Measurements from ENCODE around the gene PLA2G4E. TPM values are rescaled to one million over a fixed set of nuclear protein-coding genes. Genes with fewer than 3 reads are reported as not detected.

The PLA2G4E gene
- total RNA-seq, 1 experiment from 2014 or later, result not detected

GRCh38 chr15:41981371-41982132 is 39.3 kb downstream of the PLA2G4E start:
- Histone ChIP-seq H3K4me3 (ENCODE audit: low read depth in 2 of 2, low read length in 2 of 2) (no peak overlapping the region), H3K36me3 (ENCODE audit: control insufficient read depth, insufficient read depth, low read length) (no peaks in the 10 kb centered on the region), H3K9me3 (ENCODE audit: control insufficient read depth, insufficient read depth, low read depth, low read length) (no peaks in the 10 kb centered on the region), H3K27ac (ENCODE audit: low read length) (no peak overlapping the region), H3K27me3 (ENCODE audit: control insufficient read depth, insufficient read depth, low read length) (no peaks in the 10 kb centered on the region), H3K4me1 (ENCODE audit: control insufficient read depth, insufficient read depth, low read length) (no peaks in the 10 kb centered on the region)
- in situ Hi-C loops (cut with HindIII; ENCODE audit: low pct_unique_long_range_greater_than_20kb, low sequenced_read_pairs) (no loop called here), intact Hi-C loops (cut with micrococcal nuclease; ENCODE audit: unreplicated experiment) (no loop called here)
- no TSS peak for BruUV-seq (replicated peaks)
- no peak for ATAC-seq
- ChIA-PET CTCF (no interaction called here), POLR2A (no interaction called here)
- no peak for DNase-seq (ENCODE audit: low read depth, low spot score)
- no peak for TF ChIP-seq SIN3A (IDR thresholded peaks at IDR 0.05; ENCODE audit: borderline replicate concordance, insufficient read depth, low read depth, low read length)
- no peak for TF ChIP-seq REST (IDR thresholded peaks at IDR 0.05; ENCODE audit: insufficient read depth in 1 of 2, low read depth in 2 of 2, low read length in 1 of 2)
- TF ChIP-seq CTCF (IDR thresholded peaks at IDR 0.05), result no peak
- no peak for TF ChIP-seq TCF7L2 (IDR thresholded peaks at IDR 0.05; ENCODE audit: low read depth, low read length)
- TF ChIP-seq POLR2AphosphoS5 (IDR thresholded peaks at IDR 0.05; ENCODE audit: low read depth, low read length), result no peak

GRCh38 chr15:41980654-41981323 is 40.1 kb downstream of the PLA2G4E start:
- H3K4me1 ChIP-seq (ENCODE audit: control insufficient read depth, insufficient read depth, low read length), result no peaks in the 10 kb centered on the region
- no peaks in the 10 kb centered on the region for H3K36me3 ChIP-seq (ENCODE audit: control insufficient read depth, insufficient read depth, low read length)
- DNase-seq (ENCODE audit: low read depth, low spot score), result no peak
- H3K4me3 ChIP-seq (ENCODE audit: low read depth in 2 of 2, low read length in 2 of 2), result no peak overlapping the region
- H3K9me3 ChIP-seq (ENCODE audit: control insufficient read depth, insufficient read depth, low read depth, low read length), result no peaks in the 10 kb centered on the region
- no peak for TF ChIP-seq TCF7L2 (IDR thresholded peaks at IDR 0.05; ENCODE audit: low read depth, low read length)
- TF ChIP-seq SIN3A (IDR thresholded peaks at IDR 0.05; ENCODE audit: borderline replicate concordance, insufficient read depth, low read depth, low read length), result no peak
- no peak for TF ChIP-seq POLR2AphosphoS5 (IDR thresholded peaks at IDR 0.05; ENCODE audit: low read depth, low read length)
- TF ChIP-seq CTCF (IDR thresholded peaks at IDR 0.05), result no peak
- TF ChIP-seq REST (IDR thresholded peaks at IDR 0.05; ENCODE audit: insufficient read depth in 1 of 2, low read depth in 2 of 2, low read length in 1 of 2), result no peak
- in situ Hi-C loops (cut with HindIII; ENCODE audit: low pct_unique_long_range_greater_than_20kb, low sequenced_read_pairs), result no loop called here
- no TSS peak for BruUV-seq (replicated peaks)
- intact Hi-C loops (cut with micrococcal nuclease; ENCODE audit: unreplicated experiment), result no loop called here
- no peak overlapping the region for H3K27ac ChIP-seq (ENCODE audit: low read length)
- H3K27me3 ChIP-seq (ENCODE audit: control insufficient read depth, insufficient read depth, low read length), result no peaks in the 10 kb centered on the region
- POLR2A ChIA-PET, result no interaction called here
- no peak for ATAC-seq
- CTCF ChIA-PET, result no interaction called here
